Liver (tissue), 9 donors: Measurements from ENCODE around the gene ANKRD34B. TPM values are rescaled to one million over a fixed set of nuclear protein-coding genes. Genes with fewer than 3 reads are reported as not detected.

Experiments
- DNase-seq: peaks from one replicate; pipeline ENCODE4 v3.0.0-alpha.2; 2017; ENCODE audit warnings: low spot score
- H3K27ac ChIP-seq, 2 donors: one replicate each; pipeline ENCODE4 v1.7.0; 2013; ENCODE audit warnings: inconsistent platforms in 2 of 2, low read length in 2 of 2, control low read depth in 1 of 2, low read depth in 1 of 2, mild to moderate bottlenecking in 1 of 2
- H3K27me3 ChIP-seq, 4 donors: one replicate each; pipeline versions ENCODE4 v1.6.1 to v1.7.0; 2013; ENCODE audit warnings: low read length in 3 of 4, inconsistent platforms in 1 of 4, mild to moderate bottlenecking in 1 of 4, moderate library complexity in 1 of 4; ENCODE audit not compliant: control insufficient read depth in 4 of 4, insufficient read depth in 4 of 4
- H3K36me3 ChIP-seq, 4 donors: one replicate each; pipeline versions ENCODE4 v1.6.1 to v1.7.0; 2013; ENCODE audit warnings: low read length in 3 of 4, mild to moderate bottlenecking in 3 of 4, low read depth in 1 of 4, moderate library complexity in 1 of 4; ENCODE audit not compliant: control insufficient read depth in 4 of 4, insufficient read depth in 3 of 4
- H3K4me1 ChIP-seq, 4 donors: one replicate each; pipeline versions ENCODE4 v1.6.1 to v1.7.0; 2013; ENCODE audit warnings: low read length in 3 of 4, mild to moderate bottlenecking in 3 of 4, moderate library complexity in 1 of 4; ENCODE audit not compliant: control insufficient read depth in 4 of 4, insufficient read depth in 4 of 4
- H3K4me3 ChIP-seq, 3 donors: one replicate each; pipeline versions ENCODE4 v1.6.1 to v1.7.0; 2013; ENCODE audit warnings: low read length in 3 of 3, control low read depth in 1 of 3, low read depth in 1 of 3, mild to moderate bottlenecking in 1 of 3
- H3K9ac ChIP-seq, 2 donors: one replicate each; pipeline ENCODE4 v1.7.0; 2013; ENCODE audit warnings: low read length in 2 of 2, mild to moderate bottlenecking in 2 of 2, moderate library complexity in 2 of 2, control low read depth in 1 of 2, low read depth in 1 of 2
- H3K9me3 ChIP-seq, 4 donors: one replicate each; pipeline versions ENCODE4 v1.6.1 to v1.7.0; 2013; ENCODE audit warnings: low read length in 3 of 4; ENCODE audit not compliant: control insufficient read depth in 4 of 4
- ATF3 ChIP-seq: IDR thresholded peaks from 2 replicates; pipeline ENCODE4 v1.6.1; 2016; ENCODE audit warnings: antibody characterized with exemption
- CTCF ChIP-seq: fragments of 150-350 bp; IDR thresholded peaks from 2 replicates; pipeline ENCODE4 v1.5.1; 2017; ENCODE audit warnings: improper control_type of control experiment, low read depth, low read length; ENCODE audit not compliant: missing input control
- EGR1 ChIP-seq, 2 donors: IDR thresholded peaks; 2 replicates each; pipeline ENCODE4 v1.6.1; 2016 to 2018; ENCODE audit warnings: antibody characterized with exemption in 2 of 2, low read depth in 2 of 2
- FOXA1 ChIP-seq: IDR thresholded peaks from 2 replicates; pipeline ENCODE4 v1.6.1; 2016; ENCODE audit warnings: antibody characterized with exemption
- FOXA2 ChIP-seq: IDR thresholded peaks from 2 replicates; pipeline ENCODE4 v1.6.1; 2016; ENCODE audit warnings: antibody characterized with exemption
- GABPA ChIP-seq, 2 donors: IDR thresholded peaks in 1 of 2; conservative IDR thresholded peaks in 1 of 2; 2 replicates each; pipeline ENCODE4 v1.6.1; 2016; ENCODE audit warnings: antibody characterized with exemption in 2 of 2, mild to moderate bottlenecking in 1 of 2, moderate library complexity in 1 of 2
- HNF4A ChIP-seq, 2 donors: conservative IDR thresholded peaks; 2 replicates each; pipeline ENCODE4 v1.6.1; 2016; ENCODE audit warnings: antibody characterized with exemption in 2 of 2, mild to moderate bottlenecking in 2 of 2
- HNF4G ChIP-seq: IDR thresholded peaks from 2 replicates; pipeline ENCODE4 v1.6.1; 2016; ENCODE audit warnings: antibody characterized with exemption
- JUND ChIP-seq, 2 donors: IDR thresholded peaks; 2 replicates each; pipeline ENCODE4 v1.6.1; 2016; ENCODE audit warnings: antibody characterized with exemption in 2 of 2
- MAX ChIP-seq: IDR thresholded peaks from 2 replicates; pipeline ENCODE4 v1.6.1; 2016; ENCODE audit warnings: antibody characterized with exemption
- NR2F2 ChIP-seq: IDR thresholded peaks from 2 replicates; pipeline ENCODE4 v1.6.1; 2016; ENCODE audit warnings: antibody characterized with exemption
- RAD21 ChIP-seq, 2 donors: IDR thresholded peaks; 2 replicates each; pipeline ENCODE4 v1.6.1; 2016; ENCODE audit warnings: antibody characterized with exemption in 2 of 2, mild to moderate bottlenecking in 2 of 2
- REST ChIP-seq: IDR thresholded peaks from 2 replicates; pipeline ENCODE4 v1.6.1; 2016; ENCODE audit warnings: antibody characterized with exemption, mild to moderate bottlenecking
- RXRA ChIP-seq, 2 donors: IDR thresholded peaks; 2 replicates each; pipeline ENCODE4 v1.6.1; 2017 to 2018; ENCODE audit warnings: antibody characterized with exemption in 2 of 2, mild to moderate bottlenecking in 1 of 2
- SP1 ChIP-seq: IDR thresholded peaks from 2 replicates; pipeline ENCODE4 v1.6.1; 2018; ENCODE audit warnings: antibody characterized with exemption, mild to moderate bottlenecking
- TAF1 ChIP-seq: conservative IDR thresholded peaks from 2 replicates; pipeline ENCODE4 v1.6.1; 2016; ENCODE audit warnings: antibody characterized with exemption, mild to moderate bottlenecking
- YY1 ChIP-seq: IDR thresholded peaks from 2 replicates; pipeline ENCODE4 v1.6.1; 2016; ENCODE audit warnings: antibody characterized with exemption, mild to moderate bottlenecking
- ZBTB33 ChIP-seq: IDR thresholded peaks from 2 replicates; pipeline ENCODE4 v1.6.1; 2016; ENCODE audit warnings: antibody characterized with exemption
- WGBS: extraction: QIAGEN DNeasy Blood & Tissue Kit; methylation state at CpG from one replicate; pipeline ENCODE4 v1.1.7; 2013; 5-methylcytosine and 5-hydroxymethylcytosine counted together
- polyA plus RNA-seq, 2 donors: library from polyadenylated mRNA; stranded (reverse) in 1 of 2; unstranded in 1 of 2; fragments of 200-250 nt in 1 of 2; fragments of >200 nt in 1 of 2; fragmentation: Nextera tagmentation in 1 of 2; extraction: Ambion mirVana in 1 of 2; gene quantifications; one replicate each; pipeline versions ENCODE4 v1.2.1 to v1.2.3, GENCODE V29; 2013 to 2015
- total RNA-seq, 2 donors: library from RNA; depleted of rRNA; stranded (reverse); fragments of >200 nt; gene quantifications; one replicate each; pipeline ENCODE4 v1.2.3, GENCODE V29; 2014
- donor health status: healthy.
- donor health status: healthy.
- donor health status: healthy.
- donor health status: healthy.
- donor health status: healthy.

Gene ANKRD34B
- total and polyA plus RNA-seq, 4 donors: 0.04 to 0.05 TPM; not detected in 2

GRCh38 chr5:80509362-80509761 lies 60.7 kb downstream of the ANKRD34B start:
- no peak for DNase-seq
- Histone ChIP-seq H3K27ac (no peak overlapping the region), H3K36me3 (no peaks in the 10 kb centered on the region), H3K9me3 (no peaks in the 10 kb centered on the region), H3K4me1 (no peaks in the 10 kb centered on the region), H3K4me3 (no peak overlapping the region), H3K9ac (no peak overlapping the region), H3K27me3 (no peaks in the 10 kb centered on the region)
- TF ChIP-seq FOXA1: no peak
- TF ChIP-seq HNF4A (conservative IDR thresholded peaks at IDR 0.05): no peak
- TF ChIP-seq JUND (IDR thresholded peaks at IDR 0.05): no peak
- TF ChIP-seq ATF3: no peak
- no peak for TF ChIP-seq GABPA (IDR thresholded peaks at IDR 0.05 in 1 of 2, conservative IDR thresholded peaks at IDR 0.05 in 1 of 2)
- TF ChIP-seq HNF4G: no peak
- TF ChIP-seq MAX: no peak
- TF ChIP-seq ZBTB33: no peak
- no peak for TF ChIP-seq REST
- no peak for TF ChIP-seq YY1
- TF ChIP-seq RXRA (IDR thresholded peaks at IDR 0.05): no peak
- TF ChIP-seq FOXA2: no peak
- no peak for TF ChIP-seq NR2F2
- no peak for TF ChIP-seq CTCF
- TF ChIP-seq TAF1: no peak
- TF ChIP-seq RAD21 (IDR thresholded peaks at IDR 0.05): no peak
- TF ChIP-seq SP1: no peak
- WGBS: 95% methylated on average over 4 of the region's 4 CpGs

- Histone ChIP-seq H3K4me3 (no peak overlapping the region), H3K9me3 (no peaks in the 10 kb centered on the region)
- 78% methylated on average over 6 of the region's 6 CpGs for WGBS
- no peak for TF ChIP-seq JUND (IDR thresholded peaks at IDR 0.05)
- no peak for TF ChIP-seq REST
- TF ChIP-seq YY1: no peak
- TF ChIP-seq FOXA2: no peak
- no peak for TF ChIP-seq CTCF
- no peak for TF ChIP-seq HNF4A (conservative IDR thresholded peaks at IDR 0.05)
- no peak for TF ChIP-seq RAD21 (IDR thresholded peaks at IDR 0.05)
- TF ChIP-seq FOXA1: no peak
- no peak for TF ChIP-seq EGR1 (IDR thresholded peaks at IDR 0.05; ENCODE audit: low read depth in 2 of 2)
- TF ChIP-seq MAX: no peak
- no peak for TF ChIP-seq NR2F2
Observed at GRCh38 chr5:80508844-80509243, 61.2 kb downstream of the ANKRD34B start.

More at GRCh38 chr5:80508844-80509243, 61.2 kb downstream of the ANKRD34B start:
- no peaks in the 10 kb centered on the region for H3K4me1 ChIP-seq
- H3K36me3 ChIP-seq: no peaks in the 10 kb centered on the region
- no peak overlapping the region for H3K9ac ChIP-seq
- H3K27me3 ChIP-seq: no peaks in the 10 kb centered on the region
- no peak overlapping the region for H3K27ac ChIP-seq
- no peak for DNase-seq
